Measurements from ENCODE around the gene ZBTB7C. TPM values are rescaled to one million over a fixed set of nuclear protein-coding genes. Genes with fewer than 3 reads are reported as not detected.

ZBTB7C gene
- total RNA-seq, 1 donor from 2014 or later = 0.17 TPM

DNA sequence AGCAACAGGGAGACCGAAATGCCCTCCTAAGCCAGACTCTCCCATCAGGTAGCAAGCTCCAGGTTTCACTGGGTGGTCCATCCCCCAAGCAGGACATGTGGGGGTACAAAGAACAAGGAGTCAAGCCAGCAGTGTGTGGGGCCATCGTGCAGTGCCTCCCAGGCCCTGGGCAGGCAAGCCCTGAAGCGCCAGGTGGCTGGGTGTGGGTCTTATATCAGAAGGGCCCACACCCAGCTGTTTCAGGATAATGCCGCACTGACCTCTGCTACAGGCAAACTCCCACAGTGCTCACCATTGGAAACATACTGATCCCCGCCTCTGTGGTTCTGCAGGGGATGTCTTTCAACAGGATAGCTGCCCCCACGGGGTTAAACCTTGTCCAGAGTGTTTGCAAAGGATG, 304.5 kb downstream of the ZBTB7C start:
- no peak for DNase-seq (ENCODE audit: low read depth)
- no peak overlapping the region for H3K4me3 ChIP-seq (ENCODE audit: low read depth, low read length)
- TF ChIP-seq CTCF (conservative IDR thresholded peaks at IDR 0.05; ENCODE audit: low read depth, low read length) = no peak

GRCh38 chr18:48100651-48101165, 308.5 kb downstream of the ZBTB7C start:
- DNase-seq (ENCODE audit: low read depth) = no peak
- TF ChIP-seq CTCF (conservative IDR thresholded peaks at IDR 0.05; ENCODE audit: low read depth, low read length) = no peak

GRCh38 chr18:48100165-48100575, 309.0 kb downstream of the ZBTB7C start:
- DNase-seq (ENCODE audit: low read depth) = no peak
- no peak for TF ChIP-seq CTCF (conservative IDR thresholded peaks at IDR 0.05; ENCODE audit: low read depth, low read length)

More at GRCh38 chr18:48100651-48101165, 308.5 kb downstream of the ZBTB7C start:
- H3K4me3 ChIP-seq (ENCODE audit: low read depth, low read length) = no peak overlapping the region

DNA sequence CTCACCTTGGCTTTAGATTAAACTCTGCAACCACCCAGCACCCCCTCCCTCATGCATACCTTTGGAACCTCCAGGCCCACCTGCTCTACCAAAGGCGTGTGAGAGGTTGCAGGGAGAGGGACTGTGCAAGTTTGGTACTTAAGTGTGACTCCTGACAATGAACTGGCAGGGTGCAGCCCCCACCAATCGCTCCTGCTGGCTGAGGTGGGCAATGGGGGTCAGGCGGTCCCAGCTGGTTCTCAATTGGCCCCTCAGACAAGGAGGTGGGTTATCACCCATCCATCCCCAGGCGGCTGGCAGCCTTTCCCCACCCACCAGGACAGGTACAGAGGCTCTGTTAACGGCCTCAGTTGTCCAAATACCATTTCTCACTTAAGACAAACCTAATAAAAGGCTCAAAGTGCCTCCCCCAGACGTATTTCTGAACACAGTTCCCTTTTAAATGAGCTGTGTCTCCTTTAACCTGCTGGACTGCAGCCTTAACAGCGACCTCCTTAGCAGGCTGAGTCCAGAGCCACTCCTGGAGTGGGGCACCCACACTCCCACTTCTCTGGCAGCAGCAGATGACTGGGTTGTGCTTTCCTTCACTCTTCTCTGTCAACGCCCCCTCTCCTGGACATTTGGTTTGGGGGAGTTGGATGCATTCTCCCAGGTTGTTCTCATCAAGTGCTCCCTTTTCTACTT, 309.6 kb downstream of the ZBTB7C start:
- H3K4me3 ChIP-seq (ENCODE audit: low read depth, low read length) = no peak overlapping the region
- no peak for TF ChIP-seq CTCF (conservative IDR thresholded peaks at IDR 0.05; ENCODE audit: low read depth, low read length)
- DNase-seq (ENCODE audit: low read depth) = no peak

More at GRCh38 chr18:48100165-48100575, 309.0 kb downstream of the ZBTB7C start:
- H3K4me3 ChIP-seq (ENCODE audit: low read depth, low read length) = no peak overlapping the region

DNA sequence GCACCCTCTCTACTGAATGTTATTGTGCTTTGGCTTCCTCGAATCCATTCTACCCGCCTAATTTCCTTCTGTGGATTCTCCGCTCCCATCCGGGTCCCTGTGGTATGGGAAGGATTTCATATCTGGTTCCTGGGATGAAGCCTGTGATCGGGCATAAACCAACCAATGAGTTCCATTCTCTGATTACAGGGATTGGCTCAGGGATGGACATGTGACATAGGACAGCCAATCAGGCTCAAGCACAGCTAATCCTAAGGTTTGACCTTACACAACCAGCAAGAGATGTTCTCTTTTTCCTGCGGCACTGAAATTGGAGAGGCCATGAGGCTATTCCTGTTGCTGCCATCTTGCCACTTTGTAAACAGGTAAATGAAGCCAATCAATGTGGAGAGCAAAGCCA, 310.6 kb downstream of the ZBTB7C start:
- no peak overlapping the region for H3K4me3 ChIP-seq (ENCODE audit: low read depth, low read length)
- no peak for TF ChIP-seq CTCF (conservative IDR thresholded peaks at IDR 0.05; ENCODE audit: low read depth, low read length)
- no peak for DNase-seq (ENCODE audit: low read depth)

DNA sequence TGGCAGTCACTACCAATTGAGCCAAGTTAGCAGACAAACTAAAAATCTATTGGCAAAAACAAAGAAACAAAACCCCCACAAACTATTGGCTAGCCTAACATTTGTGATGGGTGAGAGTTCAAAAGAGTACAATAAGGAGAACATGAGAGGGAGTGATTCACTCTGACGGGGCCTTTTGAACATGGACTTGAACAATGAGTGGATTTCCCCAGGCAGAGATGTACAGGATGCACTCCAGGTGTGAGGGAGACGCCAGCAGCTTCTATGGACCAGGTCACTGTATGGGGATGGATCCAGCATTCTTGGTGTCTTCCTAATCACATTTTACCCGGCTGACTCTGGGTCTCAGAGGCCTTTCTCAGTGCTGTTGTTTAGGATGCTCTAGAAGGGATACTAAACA, 311.2 kb downstream of the ZBTB7C start:
- no peak overlapping the region for H3K4me3 ChIP-seq (ENCODE audit: low read depth, low read length)
- no peak for DNase-seq (ENCODE audit: low read depth)
- no peak for TF ChIP-seq CTCF (conservative IDR thresholded peaks at IDR 0.05; ENCODE audit: low read depth, low read length)

GRCh38 chr18:48095726-48096125, 313.5 kb downstream of the ZBTB7C start:
- H3K4me3 ChIP-seq (ENCODE audit: low read depth, low read length) = no peak overlapping the region
- no peak for TF ChIP-seq CTCF (conservative IDR thresholded peaks at IDR 0.05; ENCODE audit: low read depth, low read length)
- no peak for DNase-seq (ENCODE audit: low read depth)

All from epithelial cell of proximal tubule (primary cell).